ENCODE data around the gene SLC7A5. TPM values are rescaled to one million over a fixed set of nuclear protein-coding genes. Genes with fewer than 3 reads are reported as not detected.
"Not testable (repeated sequence)": the region's sequence is repeated elsewhere in the genome, so short reads cannot be mapped to it uniquely, and the experiment has no call there.

Gene SLC7A5
- polyA plus RNA-seq, 3 donors: 4.9 to 40.0 (median 6.3) TPM

DNA sequence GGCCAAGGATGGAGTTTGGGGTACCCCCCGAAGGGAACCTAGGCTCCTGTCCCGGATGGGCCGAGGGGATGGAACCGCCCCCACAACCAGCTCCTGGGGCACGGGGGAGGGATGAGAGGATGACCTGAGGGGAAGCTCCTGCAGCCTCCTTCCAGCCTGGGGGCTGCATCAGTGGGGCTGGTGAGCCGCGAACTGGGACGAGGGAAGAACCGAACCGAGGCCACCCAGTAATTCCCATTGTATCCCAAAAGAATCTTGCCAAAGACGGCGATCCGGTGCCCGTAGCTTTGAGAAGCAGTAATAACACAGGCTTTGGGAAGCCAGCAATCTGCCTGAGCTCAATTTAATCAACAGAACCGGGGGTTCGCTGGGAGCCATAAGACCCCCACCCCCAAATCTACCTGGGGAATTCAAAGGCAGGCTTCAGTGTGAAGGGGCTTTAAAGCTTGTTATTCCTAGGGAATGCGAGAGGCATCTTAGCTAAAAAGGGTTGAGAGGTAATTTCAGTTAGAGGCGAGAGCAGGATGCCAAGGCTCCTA is 641 bp upstream of the SLC7A5 start:
- not testable (repeated sequence) for DNase-seq (ENCODE audit: extremely low read depth in 1 of 11, low read depth in 9 of 11, low spot score in 4 of 11)

- DNase-seq (ENCODE audit: extremely low read depth in 1 of 11, low read depth in 9 of 11, low spot score in 4 of 11): not testable (repeated sequence)
Observed at GRCh38 chr16:87868254-87869029, 865 bp downstream of the SLC7A5 start.

- DNase-seq (ENCODE audit: extremely low read depth in 1 of 11, low read depth in 9 of 11, low spot score in 4 of 11): not testable (repeated sequence)
Observed at GRCh38 chr16:87865902-87866555, 3.3 kb downstream of the SLC7A5 start.

- DNase-seq (ENCODE audit: extremely low read depth in 1 of 11, low read depth in 9 of 11, low spot score in 4 of 11): no peak
Observed at GRCh38 chr16:87864331-87864989, 4.8 kb downstream of the SLC7A5 start.

- not testable (repeated sequence) for DNase-seq (ENCODE audit: extremely low read depth in 1 of 11, low read depth in 9 of 11, low spot score in 4 of 11)
Observed at GRCh38 chr16:87863327-87863635, 6.0 kb downstream of the SLC7A5 start.

DNA sequence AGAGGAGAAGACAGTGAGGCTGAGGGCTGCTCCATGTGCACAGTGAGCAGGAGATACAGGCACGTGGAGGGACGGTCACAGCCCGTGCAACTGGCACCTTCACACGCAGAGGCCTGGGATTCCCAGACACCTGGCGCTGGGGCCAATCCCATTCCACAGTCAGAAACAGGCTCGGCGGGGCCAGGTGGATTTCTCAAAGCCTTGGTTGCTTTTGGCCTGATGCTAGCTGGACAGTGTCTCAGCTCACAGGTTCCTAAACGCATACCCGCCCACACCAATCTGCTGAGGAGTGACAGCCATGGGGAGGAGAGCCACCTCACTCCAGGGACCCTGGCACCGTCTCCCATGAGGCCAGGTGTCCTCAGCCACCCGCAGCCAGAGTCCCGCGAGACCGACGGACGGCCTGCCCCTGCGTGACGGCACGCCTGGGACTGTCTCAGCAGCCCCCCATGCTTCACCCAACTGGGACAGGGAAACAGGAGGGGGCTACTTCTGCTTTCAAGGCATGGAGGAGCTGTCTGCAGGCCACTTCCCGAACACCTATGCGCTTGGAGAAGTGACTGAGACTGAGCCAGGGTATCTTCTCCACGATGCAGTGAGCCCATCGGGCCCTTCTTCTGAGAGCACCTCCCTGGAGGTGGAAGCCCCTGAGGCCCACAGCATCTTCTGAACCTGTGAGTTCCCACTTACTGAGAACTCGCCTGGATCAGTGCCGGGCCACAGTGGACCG is 6.5 kb downstream of the SLC7A5 start:
- DNase-seq (ENCODE audit: extremely low read depth in 1 of 11, low read depth in 9 of 11, low spot score in 4 of 11): not testable (repeated sequence)

- DNase-seq (ENCODE audit: extremely low read depth in 1 of 11, low read depth in 9 of 11, low spot score in 4 of 11): not testable (repeated sequence)
Observed at GRCh38 chr16:87861300-87862099, 7.8 kb downstream of the SLC7A5 start.

DNA sequence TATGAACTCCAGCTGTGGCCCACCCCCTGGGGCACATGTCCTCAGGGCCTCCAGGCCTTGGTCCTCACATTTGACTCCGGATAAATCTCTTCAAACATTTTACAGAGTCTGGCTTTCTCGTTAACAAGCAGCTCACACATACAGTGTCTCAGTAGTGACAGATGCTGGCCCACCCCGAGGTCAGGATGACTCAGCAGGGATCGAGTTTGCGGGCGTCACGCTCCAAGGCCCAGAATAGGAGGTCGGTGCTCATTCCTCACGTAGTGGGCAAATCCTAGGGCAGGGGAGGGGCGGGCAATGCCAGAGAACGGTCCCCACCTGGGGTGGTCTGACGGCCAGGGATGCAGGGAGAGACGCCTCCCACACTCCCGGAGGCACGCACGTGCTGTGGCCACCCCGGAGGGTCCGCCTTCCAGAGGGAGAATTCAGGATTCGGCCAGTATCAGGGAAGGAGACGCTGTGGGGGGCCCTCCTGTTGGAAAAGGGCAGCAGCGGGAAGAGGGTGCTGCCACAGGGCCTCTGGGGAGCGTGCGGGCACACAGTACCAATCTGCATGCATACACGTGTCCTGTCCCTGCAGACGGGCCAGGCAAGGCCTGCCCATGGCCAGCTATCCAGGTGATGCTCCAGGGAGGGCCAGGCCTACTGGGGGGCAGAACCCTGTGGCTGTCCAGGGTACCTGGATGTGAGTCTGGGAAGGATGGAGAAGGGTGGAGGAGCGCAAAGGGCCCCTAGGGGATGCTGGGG is 8.6 kb downstream of the SLC7A5 start:
- DNase-seq (ENCODE audit: extremely low read depth in 1 of 11, low read depth in 9 of 11, low spot score in 4 of 11): peak in 2 of 11 donors; percentile 42 to 64

GRCh38 chr16:87858151-87858993 is 10.9 kb downstream of the SLC7A5 start:
- DNase-seq (ENCODE audit: extremely low read depth in 1 of 11, low read depth in 9 of 11, low spot score in 4 of 11): not testable (repeated sequence)

- DNase-seq (ENCODE audit: extremely low read depth in 1 of 11, low read depth in 9 of 11, low spot score in 4 of 11): no peak
Observed at GRCh38 chr16:87856791-87857228, 12.5 kb downstream of the SLC7A5 start.

GRCh38 chr16:87855852-87856715 is 13.2 kb downstream of the SLC7A5 start:
- DNase-seq (ENCODE audit: extremely low read depth in 1 of 11, low read depth in 9 of 11, low spot score in 4 of 11): no peak

DNA sequence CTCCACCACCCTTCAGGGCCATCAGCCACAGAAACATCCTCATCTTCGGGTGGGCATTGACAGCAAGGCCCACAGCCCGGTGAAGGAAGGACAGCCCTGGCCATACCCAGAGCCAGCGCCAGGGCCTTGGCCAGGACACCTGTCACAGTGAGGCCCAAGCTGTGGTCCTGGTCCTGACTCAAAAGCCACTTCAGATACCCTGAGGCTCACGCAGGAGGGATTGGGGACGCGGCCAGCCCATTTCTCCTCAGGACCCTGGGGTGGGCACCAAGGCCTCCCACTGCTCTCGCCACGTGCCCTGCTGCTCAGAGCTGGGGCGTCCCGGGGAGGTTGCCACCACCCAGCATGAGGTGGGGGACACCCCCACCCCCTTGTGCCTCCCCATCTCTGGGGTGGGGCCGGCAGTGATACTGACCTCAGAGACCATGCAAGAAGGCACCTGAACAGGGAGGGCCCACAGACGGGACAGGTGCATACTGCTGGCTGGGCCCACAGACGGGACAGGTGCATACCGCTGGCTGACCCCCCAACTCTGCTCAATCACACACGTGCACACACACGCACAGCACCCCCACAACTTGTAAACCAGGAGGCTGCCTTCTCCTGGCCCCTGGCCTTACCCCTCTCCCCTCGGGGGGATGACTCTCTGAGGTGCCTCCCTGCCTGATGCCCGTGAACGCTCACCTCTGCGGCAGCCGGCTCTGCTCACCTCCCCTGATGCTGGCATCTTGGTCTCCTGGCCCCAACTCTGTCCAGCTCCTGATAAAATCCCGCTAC is 14.2 kb downstream of the SLC7A5 start:
- no peak for DNase-seq (ENCODE audit: extremely low read depth in 1 of 11, low read depth in 9 of 11, low spot score in 4 of 11)

DNA sequence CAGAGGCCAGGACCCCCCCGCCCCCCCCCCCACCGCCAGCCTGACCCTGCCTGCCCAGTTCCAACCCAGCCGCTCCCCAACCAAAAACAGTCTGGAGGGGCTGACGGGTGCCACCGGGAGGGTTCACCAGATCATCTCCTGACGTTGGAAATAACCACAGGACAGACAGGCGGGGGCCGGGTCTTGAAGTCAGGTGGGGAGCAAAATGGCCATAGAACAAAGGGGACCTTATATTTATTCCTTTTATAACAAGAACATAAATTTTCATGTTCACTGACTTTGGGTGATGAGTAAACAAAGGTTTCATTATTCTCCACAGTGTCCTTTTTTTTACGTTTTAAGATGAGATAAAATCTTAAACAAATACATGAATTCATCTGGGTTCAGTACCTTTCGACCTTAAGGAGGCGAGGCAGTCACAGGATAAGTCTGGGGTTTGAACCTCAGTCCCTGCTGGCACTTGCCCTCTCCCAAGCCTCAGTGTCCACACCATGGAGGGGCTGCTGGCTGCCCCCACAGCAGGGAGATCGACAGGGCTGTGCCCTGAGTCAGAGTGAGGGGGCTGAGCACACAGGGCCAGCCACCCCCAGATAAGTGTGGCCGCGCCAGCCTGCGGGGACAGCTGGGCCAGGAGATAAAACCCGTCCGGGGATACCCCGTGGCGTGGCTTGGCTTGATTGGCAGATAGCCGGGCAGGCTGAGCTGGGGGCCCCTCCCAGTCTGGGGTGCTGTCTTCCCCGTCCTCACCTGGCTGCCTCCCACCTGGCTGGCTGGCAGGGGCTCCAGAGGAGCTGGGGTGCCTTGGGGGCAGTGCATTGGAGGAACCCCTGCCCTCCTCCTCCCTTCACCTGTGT is 15.0 kb downstream of the SLC7A5 start:
- no peak for DNase-seq (ENCODE audit: extremely low read depth in 1 of 11, low read depth in 9 of 11, low spot score in 4 of 11)

- peak in 7 of 11 donors; percentile 54 to 69 (median 64) for DNase-seq (ENCODE audit: extremely low read depth in 1 of 11, low read depth in 9 of 11, low spot score in 4 of 11)
Observed at GRCh38 chr16:87853411-87854052, 15.8 kb downstream of the SLC7A5 start.

Data from renal cortex interstitium (tissue), 11 donors.